HCT116 (cell line): Measurements from ENCODE around the gene ZNF107. TPM values are rescaled to one million over a fixed set of nuclear protein-coding genes. Genes with fewer than 3 reads are reported as not detected.

Source experiments
- ATAC-seq: fragments of 200-7000 bp; cut with Tn5 transposase; 2 replicates; pipeline ENCODE4 v1.9.1; 2020; ENCODE audit warnings: mild to moderate bottlenecking, moderate library complexity
- BruUV-seq: library from RNA; stranded (reverse); fragments of 400-500 nt; replicated peaks from 2 replicates; lab custom pipeline; 2021; lab: Mats Ljungman, UMichigan
- CTCF ChIA-PET: fragments of 300-600 bp; sonication (Branson Sonifier 250); formaldehyde crosslinking; loops from one replicate; lab custom pipeline; 2021; ENCODE audit warnings: antibody characterized with exemption; lab: Charles Lee
- POLR2A ChIA-PET: fragments of 300-600, 350-600 bp; sonication (Branson Sonifier 250); formaldehyde crosslinking; loops from one replicate; lab custom pipeline; 2021; ENCODE audit warnings: antibody characterized with exemption; lab: Charles Lee
- RAD21 ChIA-PET, 2 experiments: fragments of 300-600 bp; sonication (Branson Sonifier 250); formaldehyde crosslinking; loops; one replicate each; lab custom pipeline; 2023; ENCODE audit warnings: low total read pairs in 2 of 2; ENCODE audit not compliant: uncharacterized antibody in 2 of 2, unreplicated experiment in 2 of 2, low non-redundant PET in 1 of 2; lab: Charles Lee
- DNase-seq: peaks from one replicate; pipeline ENCODE4 v3.0.0-alpha.2; 2010; ENCODE audit warnings: low read depth, low spot score
- H2AFZ ChIP-seq: fragments of 200-600 bp; shearing (Covaris generic), sonication (generic); 2 replicates; pipeline ENCODE4 v1.6.1; 2017; ENCODE audit warnings: low read depth, mixed run types, mixed read lengths, antibody characterized with exemption, low read length; ENCODE audit not compliant: poor library complexity, severe bottlenecking
- H3K27ac ChIP-seq: 2 replicates; pipeline ENCODE4 v1.5.1; 2012; ENCODE audit warnings: low read depth, low read length
- H3K27me3 ChIP-seq: fragments of 200-600 bp; sonication (generic); 2 replicates; pipeline ENCODE4 v1.6.1; 2016; ENCODE audit warnings: mixed run types, low read length, mixed read lengths; ENCODE audit not compliant: insufficient read depth
- H3K36me3 ChIP-seq, 2 experiments: fragments of 200-500 bp in 1 of 2; fragments of 200-600 bp in 1 of 2; sonication (Bioruptor generic) in 1 of 2; sonication (generic) in 1 of 2; 2 replicates each; pipeline versions ENCODE4 v1.5.1 to v1.6.1; 2014 to 2016; ENCODE audit warnings: low read length in 2 of 2, inconsistent platforms in 1 of 2, mixed read lengths in 1 of 2, mixed run types in 1 of 2; ENCODE audit not compliant: insufficient read depth in 2 of 2, control insufficient read depth in 1 of 2
- H3K4me1 ChIP-seq, 2 experiments: fragments of 200-600 bp in 1 of 2; sonication (generic) in 1 of 2; 2 replicates each; pipeline versions ENCODE4 v1.5.1 to v1.6.1; 2012 to 2017; ENCODE audit warnings: low read length in 2 of 2, inconsistent platforms in 1 of 2, mild to moderate bottlenecking in 1 of 2, mixed read lengths in 1 of 2, mixed run types in 1 of 2, moderate library complexity in 1 of 2; ENCODE audit not compliant: insufficient read depth in 2 of 2, control insufficient read depth in 1 of 2
- H3K4me2 ChIP-seq: fragments of 200-600 bp; sonication (generic); 2 replicates; pipeline ENCODE4 v1.6.1; 2017; ENCODE audit warnings: mixed run types, low read length, mixed read lengths
- H3K4me3 ChIP-seq, 2 experiments: fragments of 200-600 bp in 1 of 2; sonication (generic) in 1 of 2; replicated peaks in 1 of 2; 2 replicates each; pipeline ENCODE4 v1.5.1; 2011 to 2016; ENCODE audit warnings: low read length in 2 of 2, control low read depth in 1 of 2, low read depth in 1 of 2, mild to moderate bottlenecking in 1 of 2, mixed read lengths in 1 of 2, mixed run types in 1 of 2
- H3K79me2 ChIP-seq: fragments of 200-600 bp; sonication (generic); 2 replicates; pipeline ENCODE4 v1.6.1; 2017; ENCODE audit warnings: mild to moderate bottlenecking, mixed run types, low read length, moderate library complexity, mixed read lengths; ENCODE audit not compliant: insufficient read depth
- H3K9ac ChIP-seq: fragments of 200-600 bp; sonication (generic); 2 replicates; pipeline ENCODE4 v1.6.1; 2016; ENCODE audit warnings: low read length, mixed read lengths
- H3K9me2 ChIP-seq: fragments of 200-600 bp; sonication (generic), shearing (Covaris generic); 2 replicates; pipeline ENCODE4 v1.6.1; 2017; ENCODE audit warnings: mixed run types, mild to moderate bottlenecking, moderate library complexity; ENCODE audit not compliant: insufficient read depth
- H3K9me3 ChIP-seq, 2 experiments: fragments of 200-500 bp in 1 of 2; fragments of 200-600 bp in 1 of 2; sonication (Bioruptor generic) in 1 of 2; sonication (generic) in 1 of 2; 2 replicates each; pipeline ENCODE4 v1.6.1; 2014 to 2017; ENCODE audit warnings: low read length in 2 of 2, mixed read lengths in 2 of 2, inconsistent platforms in 1 of 2, low read depth in 1 of 2, mild to moderate bottlenecking in 1 of 2, mixed run types in 1 of 2, moderate library complexity in 1 of 2; ENCODE audit not compliant: control insufficient read depth in 1 of 2, insufficient read depth in 1 of 2
- H4K20me1 ChIP-seq: fragments of 200-600 bp; sonication (generic), shearing (Covaris generic); 2 replicates; pipeline ENCODE4 v1.6.1; 2017; ENCODE audit warnings: mixed run types, mild to moderate bottlenecking, moderate library complexity; ENCODE audit not compliant: insufficient read depth
- ATF3 ChIP-seq: IDR thresholded peaks from 2 replicates; pipeline ENCODE4 v1.6.1; 2012
- CEBPB ChIP-seq: IDR thresholded peaks from 2 replicates; pipeline ENCODE4 v1.6.1; 2012; ENCODE audit warnings: low read depth
- EZH2 ChIP-seq: fragments of 200-600 bp; sonication (generic); IDR thresholded peaks from 2 replicates; pipeline ENCODE4 v1.6.1; 2017; ENCODE audit warnings: antibody characterized with exemption, mixed run types
- JUND ChIP-seq: IDR thresholded peaks from 2 replicates; pipeline ENCODE4 v1.6.1; 2012
- MAX ChIP-seq: IDR thresholded peaks from 2 replicates; pipeline ENCODE4 v1.6.1; 2012
- POLR2AphosphoS5 ChIP-seq: IDR thresholded peaks from 2 replicates; pipeline ENCODE4 v1.6.1; 2011; ENCODE audit warnings: mild to moderate bottlenecking, low read depth, low read length, moderate library complexity
- RAD21 ChIP-seq: IDR thresholded peaks from 2 replicates; pipeline ENCODE4 v1.6.1; 2012; ENCODE audit warnings: low read depth, mild to moderate bottlenecking
- REST ChIP-seq: IDR thresholded peaks from 2 replicates; pipeline ENCODE4 v1.6.1; 2012; ENCODE audit warnings: low read depth
- SIN3A ChIP-seq: IDR thresholded peaks from 2 replicates; pipeline ENCODE4 v1.6.1; 2012; ENCODE audit warnings: low read depth
- SRF ChIP-seq: IDR thresholded peaks from 2 replicates; pipeline ENCODE4 v1.6.1; 2012; ENCODE audit warnings: low read depth
- TCF7L2 ChIP-seq: IDR thresholded peaks from 2 replicates; pipeline ENCODE4 v1.7.0; 2011; ENCODE audit warnings: borderline replicate concordance, inconsistent platforms; ENCODE audit not compliant: insufficient read depth, insufficient read length; ENCODE audit errors: extremely low read depth
- YY1 ChIP-seq: IDR thresholded peaks from 2 replicates; pipeline ENCODE4 v1.6.1; 2011; ENCODE audit warnings: low read length, low read depth, moderate library complexity, mild to moderate bottlenecking; ENCODE audit not compliant: insufficient replicate concordance; ENCODE audit errors: extremely low read depth
- ZBTB33 ChIP-seq: IDR thresholded peaks from 2 replicates; pipeline ENCODE4 v1.6.1; 2011; ENCODE audit warnings: mild to moderate bottlenecking, low read length, moderate library complexity; ENCODE audit not compliant: insufficient replicate concordance; ENCODE audit errors: extremely low read depth
- intact Hi-C: fragments of 100-400 bp; cut with micrococcal nuclease; formaldehyde crosslinking; loops from 2 replicates; pipeline ENCODE4 v1.10.0; 2022
- total RNA-seq: library from RNA; stranded (reverse); gene quantifications from one replicate; pipeline ENCODE4 v1.2.1, GENCODE V29; 2021; ENCODE audit not compliant: unreplicated experiment

ZNF107 gene
- total RNA-seq, 1 experiment from 2014 or later: 6.2 TPM

GRCh38 chr7:64634406-64635062 is 31.4 kb upstream of the ZNF107 start:
- CTCF ChIA-PET: no interaction called here
- ATAC-seq (no peak), DNase-seq (no peak)
- H3K27ac ChIP-seq: no peak overlapping the region
- intact Hi-C loops: no loop called here
- no peaks in the 10 kb centered on the region for H3K9me3 ChIP-seq
- H3K9ac ChIP-seq: no peak overlapping the region
- H3K4me3 ChIP-seq: no peak overlapping the region
- RAD21 ChIA-PET: no interaction called here
- no peaks in the 10 kb centered on the region for H3K79me2 ChIP-seq
- no peaks in the 10 kb centered on the region for H4K20me1 ChIP-seq
- POLR2A ChIA-PET: no interaction called here
- H3K27me3 ChIP-seq: no peaks in the 10 kb centered on the region
- no TSS peak for BruUV-seq
- no peaks in the 10 kb centered on the region for H3K36me3 ChIP-seq
- no peaks in the 10 kb centered on the region for H3K4me1 ChIP-seq
- no peaks in the 10 kb centered on the region for H3K9me2 ChIP-seq
- H3K4me2 ChIP-seq: no peak overlapping the region
- TF ChIP-seq ZBTB33 (no peak), REST (no peak), SIN3A (no peak), JUND (no peak), TCF7L2 (no peak), RAD21 (no peak), EZH2 (no peak), YY1 (no peak), SRF (no peak), POLR2AphosphoS5 (no peak), ATF3 (no peak), CEBPB (no peak), MAX (no peak)
- H2AFZ ChIP-seq: no peak overlapping the region
